Cardiac muscle cell (in vitro differentiated cells and primary cell): ENCODE measurements around the gene LMX1B. TPM values are rescaled to one million over a fixed set of nuclear protein-coding genes. Genes with fewer than 3 reads are reported as not detected.

Experiments used
- DNase-seq, 2 donors: peaks; one replicate each; pipeline versions ENCODE4 v3.0.0 to v3.0.0-alpha.2; 2010 to 2017; ENCODE audit warnings: low read depth in 1 of 2, low spot score in 1 of 2
- H3K27ac ChIP-seq: fragments of 200-600 bp; sonication (generic); 2 replicates; pipeline ENCODE4 v1.5.1; 2016
- H3K27me3 ChIP-seq: fragments of 200-600 bp; sonication (generic); 2 replicates; pipeline ENCODE4 v1.6.0; 2016; ENCODE audit warnings: control low read depth
- H3K36me3 ChIP-seq: fragments of 200-600 bp; sonication (generic); 2 replicates; pipeline ENCODE4 v1.5.1; 2016; ENCODE audit warnings: control low read depth
- H3K4me1 ChIP-seq: fragments of 200-600 bp; sonication (generic); 2 replicates; pipeline ENCODE4 v1.8.1; 2017; ENCODE audit warnings: low read depth, mild to moderate bottlenecking, mixed run types
- H3K4me3 ChIP-seq: fragments of 200-600 bp; sonication (generic); 2 replicates; pipeline ENCODE4 v1.5.1; 2016; ENCODE audit warnings: mild to moderate bottlenecking
- H3K9me3 ChIP-seq: fragments of 200-600 bp; sonication (generic); 2 replicates; pipeline ENCODE4 v1.5.1; 2017; ENCODE audit warnings: low read depth, mild to moderate bottlenecking, control low read depth
- CTCF ChIP-seq: IDR thresholded peaks from 2 replicates; pipeline ENCODE4 v1.5.1; 2012; ENCODE audit warnings: low read depth, mild to moderate bottlenecking, low read length
- polyA plus RNA-seq: library from polyadenylated mRNA; unstranded; fragments of >200 nt; fragmentation: Nextera tagmentation; extraction: Ambion mirVana; gene quantifications from 2 replicates; pipeline ENCODE4 v1.2.1, GENCODE V29; 2016
- total RNA-seq: library from RNA; depleted of rRNA; stranded (reverse); fragments of >200 nt; gene quantifications from 2 replicates; pipeline ENCODE4 v1.2.3, GENCODE V29; 2016

Gene LMX1B
- total and polyA plus RNA-seq, 2 experiments from 2014 or later, result not detected

- peak in 1 of 2 donors; percentile 17 for DNase-seq
- Histone ChIP-seq H3K36me3 (no peaks in the 10 kb centered on the region), H3K4me3 (no peak overlapping the region), H3K4me1 (no peaks in the 10 kb centered on the region), H3K27me3 (peaks cover 90% of the 10 kb centered on the region), H3K9me3 (no peaks in the 10 kb centered on the region), H3K27ac (no peak overlapping the region)
- no peak for TF ChIP-seq CTCF
Measured at GRCh38 chr9:126605792-126606482, 7.8 kb upstream of the LMX1B start.

GRCh38 chr9:126606483-126606870 is 7.3 kb upstream of the LMX1B start:
- no peak for DNase-seq
- Histone ChIP-seq H3K27ac (no peak overlapping the region), H3K4me1 (no peaks in the 10 kb centered on the region), H3K36me3 (no peaks in the 10 kb centered on the region), H3K9me3 (no peaks in the 10 kb centered on the region), H3K4me3 (no peak overlapping the region), H3K27me3 (peaks cover 90% of the 10 kb centered on the region)
- TF ChIP-seq CTCF, result no peak

GRCh38 chr9:126607086-126607485 is 6.6 kb upstream of the LMX1B start:
- no peak for DNase-seq
- TF ChIP-seq CTCF, result no peak
- Histone ChIP-seq H3K4me3 (no peak overlapping the region), H3K36me3 (no peaks in the 10 kb centered on the region), H3K9me3 (no peaks in the 10 kb centered on the region), H3K27ac (no peak overlapping the region), H3K27me3 (peaks cover 92% of the 10 kb centered on the region), H3K4me1 (no peaks in the 10 kb centered on the region)

- DNase-seq, result no peak
- no peaks in the 10 kb centered on the region for H3K9me3 ChIP-seq
- no peak overlapping the region for H3K27ac ChIP-seq
- no peak for TF ChIP-seq CTCF
- H3K36me3 ChIP-seq, result no peaks in the 10 kb centered on the region
- H3K27me3 ChIP-seq, result peaks cover 95% of the 10 kb centered on the region
- no peak overlapping the region for H3K4me3 ChIP-seq
- no peaks in the 10 kb centered on the region for H3K4me1 ChIP-seq
Measured at GRCh38 chr9:126607731-126608130, 6.0 kb upstream of the LMX1B start.

GRCh38 chr9:126608551-126608950 is 5.2 kb upstream of the LMX1B start:
- no peaks in the 10 kb centered on the region for H3K4me1 ChIP-seq
- H3K36me3 ChIP-seq, result no peaks in the 10 kb centered on the region
- no peaks in the 10 kb centered on the region for H3K9me3 ChIP-seq
- DNase-seq, result no peak
- TF ChIP-seq CTCF, result no peak
- peaks cover 95% of the 10 kb centered on the region for H3K27me3 ChIP-seq
- H3K4me3 ChIP-seq, result no peak overlapping the region
- no peak overlapping the region for H3K27ac ChIP-seq
